Measurements from ENCODE around the gene AGXT.

The AGXT gene

GRCh38 chr2:240919786-240920782 lies 51.5 kb downstream of the AGXT start:
- TF ChIP-seq FOXP2 (optimal IDR thresholded peaks at IDR 0.05; ENCODE audit: borderline replicate concordance, extremely low read depth, extremely low read length, insufficient read depth) (no peak), POLR2AphosphoS5 (IDR thresholded peaks at IDR 0.05; ENCODE audit: low read depth, low read length) (no peak), SIN3A (IDR thresholded peaks at IDR 0.05; ENCODE audit: borderline replicate concordance, insufficient read depth, low read length) (no peak), REST (IDR thresholded peaks at IDR 0.05; ENCODE audit: insufficient read depth in 1 of 2, low read depth in 2 of 2, low read length in 2 of 2) (no peak), TAF1 (IDR thresholded peaks at IDR 0.05; ENCODE audit: borderline replicate concordance, insufficient read depth, low read length) (no peak)

- TF ChIP-seq REST (IDR thresholded peaks at IDR 0.05; ENCODE audit: insufficient read depth in 1 of 2, low read depth in 2 of 2, low read length in 2 of 2): no peak
- TF ChIP-seq FOXP2 (optimal IDR thresholded peaks at IDR 0.05; ENCODE audit: borderline replicate concordance, extremely low read depth, extremely low read length, insufficient read depth): no peak
- no peak for TF ChIP-seq TAF1 (IDR thresholded peaks at IDR 0.05; ENCODE audit: borderline replicate concordance, insufficient read depth, low read length)
- TF ChIP-seq POLR2AphosphoS5 (IDR thresholded peaks at IDR 0.05; ENCODE audit: low read depth, low read length): no peak
- no peak for TF ChIP-seq SIN3A (IDR thresholded peaks at IDR 0.05; ENCODE audit: borderline replicate concordance, insufficient read depth, low read length)
Observed at GRCh38 chr2:240920783-240921231, 52.2 kb downstream of the AGXT start.

- TF ChIP-seq REST (IDR thresholded peaks at IDR 0.05; ENCODE audit: insufficient read depth in 1 of 2, low read depth in 2 of 2, low read length in 2 of 2) (no peak), POLR2AphosphoS5 (IDR thresholded peaks at IDR 0.05; ENCODE audit: low read depth, low read length) (no peak), FOXP2 (optimal IDR thresholded peaks at IDR 0.05; ENCODE audit: borderline replicate concordance, extremely low read depth, extremely low read length, insufficient read depth) (no peak)
Observed at GRCh38 chr2:240921311-240921994, 52.8 kb downstream of the AGXT start.

GRCh38 chr2:240921995-240922244 lies 53.3 kb downstream of the AGXT start:
- no peak for TF ChIP-seq REST (IDR thresholded peaks at IDR 0.05; ENCODE audit: insufficient read depth in 1 of 2, low read depth in 2 of 2, low read length in 2 of 2)
- TF ChIP-seq TAF1 (IDR thresholded peaks at IDR 0.05; ENCODE audit: borderline replicate concordance, insufficient read depth, low read length): no peak
- TF ChIP-seq POLR2AphosphoS5 (IDR thresholded peaks at IDR 0.05; ENCODE audit: low read depth, low read length): no peak
- TF ChIP-seq FOXP2 (optimal IDR thresholded peaks at IDR 0.05; ENCODE audit: borderline replicate concordance, extremely low read depth, extremely low read length, insufficient read depth): no peak
- TF ChIP-seq SIN3A (IDR thresholded peaks at IDR 0.05; ENCODE audit: borderline replicate concordance, insufficient read depth, low read length): no peak
